GM12873 (cell line): ENCODE measurements around the gene FAXC.

Source experiments
- TF ChIP-seq, protein P1 (sequence below): IDR thresholded peaks from 2 replicates; pipeline ENCODE4 v1.5.1; 2012; ENCODE audit warnings: low read depth, mild to moderate bottlenecking, moderate library complexity, low read length, control low read depth; ENCODE audit not compliant: insufficient read depth; ENCODE audit errors: missing control alignments

The FAXC gene

DNA sequence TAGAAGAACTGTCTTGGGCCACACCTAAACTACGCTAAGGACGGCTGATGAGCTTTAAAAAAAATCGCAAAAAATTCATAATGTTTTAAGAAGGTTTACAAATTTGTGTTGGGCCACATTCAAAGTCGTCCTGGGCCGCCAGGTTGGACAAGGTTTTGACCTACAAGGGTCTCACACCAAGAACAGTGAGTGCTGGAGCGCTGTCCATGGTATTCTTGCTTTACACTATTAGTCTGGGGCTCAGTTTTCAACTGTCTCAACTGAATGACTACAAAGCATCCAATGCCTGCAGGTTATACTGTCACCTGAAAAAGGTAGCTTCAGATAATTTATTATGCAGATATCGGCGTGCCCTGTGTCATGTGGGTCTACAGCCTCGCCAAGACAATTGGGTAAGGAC is 3.7 kb upstream of the FAXC start:
- TF ChIP-seq, protein P1, sequence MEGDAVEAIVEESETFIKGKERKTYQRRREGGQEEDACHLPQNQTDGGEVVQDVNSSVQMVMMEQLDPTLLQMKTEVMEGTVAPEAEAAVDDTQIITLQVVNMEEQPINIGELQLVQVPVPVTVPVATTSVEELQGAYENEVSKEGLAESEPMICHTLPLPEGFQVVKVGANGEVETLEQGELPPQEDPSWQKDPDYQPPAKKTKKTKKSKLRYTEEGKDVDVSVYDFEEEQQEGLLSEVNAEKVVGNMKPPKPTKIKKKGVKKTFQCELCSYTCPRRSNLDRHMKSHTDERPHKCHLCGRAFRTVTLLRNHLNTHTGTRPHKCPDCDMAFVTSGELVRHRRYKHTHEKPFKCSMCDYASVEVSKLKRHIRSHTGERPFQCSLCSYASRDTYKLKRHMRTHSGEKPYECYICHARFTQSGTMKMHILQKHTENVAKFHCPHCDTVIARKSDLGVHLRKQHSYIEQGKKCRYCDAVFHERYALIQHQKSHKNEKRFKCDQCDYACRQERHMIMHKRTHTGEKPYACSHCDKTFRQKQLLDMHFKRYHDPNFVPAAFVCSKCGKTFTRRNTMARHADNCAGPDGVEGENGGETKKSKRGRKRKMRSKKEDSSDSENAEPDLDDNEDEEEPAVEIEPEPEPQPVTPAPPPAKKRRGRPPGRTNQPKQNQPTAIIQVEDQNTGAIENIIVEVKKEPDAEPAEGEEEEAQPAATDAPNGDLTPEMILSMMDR = no peak

DNA sequence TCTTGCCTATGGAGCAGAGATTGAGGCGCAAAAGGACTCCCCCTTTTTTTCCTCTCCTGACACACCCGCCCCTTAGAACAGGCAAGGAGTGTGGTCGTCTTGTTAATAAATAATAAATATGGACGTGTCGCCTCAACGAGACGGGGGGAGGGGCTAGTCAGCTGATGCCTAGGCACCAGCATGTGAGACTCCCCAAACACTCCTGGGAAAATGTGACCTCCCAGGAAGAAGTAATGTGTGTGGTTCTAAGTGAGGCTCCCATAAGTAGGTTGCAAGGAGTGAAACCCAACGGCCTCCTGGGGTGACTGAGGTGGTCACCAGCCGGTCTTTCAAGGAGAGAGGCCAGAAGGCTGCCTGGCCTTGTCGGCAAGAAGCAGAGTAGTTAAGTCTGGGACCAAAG is 1.1 kb upstream of the FAXC start:
- TF ChIP-seq, protein P1 = no peak

DNA sequence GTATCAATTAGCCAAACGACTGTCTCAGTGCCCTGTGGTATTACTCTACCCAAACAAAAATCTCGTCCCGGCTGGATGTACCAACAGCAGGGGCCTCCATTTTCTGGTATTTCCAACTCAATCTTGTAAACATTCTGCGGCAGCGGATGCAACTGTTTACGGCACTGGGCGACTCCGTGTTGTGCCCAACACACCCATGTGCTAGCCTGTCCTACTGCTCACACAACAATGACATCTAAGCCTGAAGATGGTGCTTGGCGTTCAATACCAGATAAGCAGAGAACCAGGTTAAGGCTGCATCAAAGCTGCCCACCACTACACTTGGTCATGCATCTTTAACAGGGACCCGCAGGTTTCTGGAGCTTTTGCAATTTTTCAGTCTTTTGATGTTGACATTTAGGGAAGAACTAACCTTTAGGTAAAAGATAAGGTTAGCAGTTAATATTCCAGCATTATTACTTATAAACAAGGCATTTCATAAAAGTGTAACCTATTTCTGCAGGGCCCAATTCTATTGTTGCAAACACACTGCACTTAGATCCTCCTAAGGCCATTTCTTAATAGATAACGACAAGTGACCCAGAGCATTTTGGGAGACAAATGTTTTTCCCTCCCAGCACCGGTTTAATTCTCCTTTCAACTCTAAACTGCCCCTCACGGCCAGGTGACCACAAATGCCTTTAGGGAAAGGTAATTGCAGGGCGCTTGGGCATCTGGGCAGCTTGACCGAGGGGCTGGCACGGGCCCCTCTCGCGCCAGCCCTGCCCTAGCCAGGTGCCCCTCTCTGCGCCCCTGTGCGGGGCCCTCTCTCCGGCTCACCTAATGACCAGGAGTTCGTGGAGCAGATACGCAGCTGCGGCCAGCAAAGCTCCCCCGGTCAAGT is 945 bp downstream of the FAXC start:
- TF ChIP-seq, protein P1 = no peak

DNA sequence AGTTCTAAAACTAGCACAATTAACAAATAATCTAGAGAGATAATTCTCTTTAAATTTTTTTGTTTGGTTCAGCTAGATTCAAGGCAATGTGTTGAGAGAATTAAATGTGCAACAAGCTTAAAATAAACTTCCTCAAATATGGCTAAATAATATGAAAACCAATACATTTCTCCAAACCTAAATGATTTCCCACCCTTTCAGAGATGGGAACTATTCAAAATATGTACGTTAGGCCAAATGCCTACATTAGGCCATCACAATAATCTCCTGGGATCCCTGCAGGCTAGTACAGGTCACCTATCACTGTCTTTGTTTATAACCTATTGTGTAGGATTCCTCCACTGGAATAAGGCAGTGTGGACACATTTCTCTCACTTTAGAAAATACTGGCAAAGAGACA is 1.7 kb downstream of the FAXC start:
- TF ChIP-seq, protein P1 = no peak

DNA sequence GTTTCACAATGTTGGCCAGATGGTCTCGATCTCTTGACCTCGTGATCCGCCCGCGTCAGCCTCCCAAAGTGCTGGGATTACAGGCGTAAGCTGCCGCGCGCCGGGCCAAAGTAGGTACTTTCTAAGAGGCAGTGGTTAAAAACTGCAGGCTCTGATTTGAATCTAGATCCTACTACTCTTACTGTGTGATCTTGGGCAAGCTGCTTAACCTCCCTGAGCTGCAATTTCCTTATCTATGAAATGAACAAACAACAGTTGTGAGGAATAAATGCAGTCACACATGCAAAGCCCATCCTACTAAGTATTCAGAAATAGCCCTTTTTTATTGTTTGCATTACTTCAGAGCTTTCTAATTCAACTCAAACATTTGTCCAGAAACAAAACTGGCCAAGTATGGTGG is 2.9 kb downstream of the FAXC start:
- TF ChIP-seq, protein P1 = no peak

DNA sequence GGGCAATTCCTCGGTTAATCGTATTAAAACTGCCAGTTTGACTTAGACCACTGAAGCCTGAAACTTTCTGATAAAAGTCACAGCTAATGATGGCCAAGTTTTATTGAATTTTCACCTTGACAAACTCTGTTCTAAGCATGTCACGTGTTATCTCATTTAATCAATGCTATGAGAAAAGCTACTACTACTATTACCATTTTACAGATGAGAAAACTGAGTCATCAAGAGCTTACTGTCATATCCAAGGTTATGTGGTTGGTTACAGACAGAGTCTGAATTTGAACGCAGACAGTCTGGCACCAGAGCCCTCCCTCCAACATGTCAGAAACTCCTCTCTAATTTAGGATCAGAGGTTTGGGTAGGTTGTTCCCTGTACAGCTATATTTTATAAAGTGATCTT is 4.3 kb downstream of the FAXC start:
- TF ChIP-seq, protein P1 = no peak

DNA sequence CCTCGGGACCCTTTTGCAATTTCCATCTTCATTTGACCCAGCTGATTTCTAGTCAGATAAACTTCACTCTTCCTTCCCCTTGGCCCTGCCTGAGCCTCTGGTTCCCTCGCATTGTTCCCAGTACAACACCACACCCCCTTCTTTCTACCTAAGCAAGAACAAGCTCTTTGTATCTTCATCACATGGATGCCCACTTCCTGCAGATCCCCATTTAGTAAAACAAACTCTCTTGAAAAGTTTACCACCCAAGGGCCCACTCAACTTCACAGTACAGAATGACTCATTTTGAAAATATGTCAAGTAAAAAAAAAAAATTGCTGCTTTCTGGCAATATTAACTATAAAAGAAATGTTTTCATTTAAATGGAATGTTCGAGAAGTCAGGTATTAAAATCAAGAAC is 5.2 kb downstream of the FAXC start:
- TF ChIP-seq, protein P1 = no peak
